OCI-LY7 (cell line): Measurements from ENCODE around the gene DNMT3A. TPM values are rescaled to one million over a fixed set of nuclear protein-coding genes. Genes with fewer than 3 reads are reported as not detected.

Source experiments
- BruUV-seq: library from RNA; stranded (reverse); fragments of 400-500 nt; replicated peaks from 2 replicates; lab custom pipeline; 2021; lab: Mats Ljungman, UMichigan
- CTCF ChIA-PET: fragments of 300-600 bp; sonication (Branson Sonifier 250); formaldehyde crosslinking; loops from one replicate; lab custom pipeline; 2022; ENCODE audit warnings: antibody characterized with exemption; ENCODE audit not compliant: unreplicated experiment; lab: Charles Lee
- POLR2A ChIA-PET: fragments of 300-600 bp; sonication (Branson Sonifier 250); formaldehyde crosslinking; loops from one replicate; lab custom pipeline; 2022; ENCODE audit warnings: antibody characterized with exemption; lab: Charles Lee
- DNase-seq: peaks from one replicate; pipeline ENCODE4 v3.0.0-alpha.2; 2015; ENCODE audit warnings: low spot score
- H2AFZ ChIP-seq: fragments of 200-600 bp; sonication (generic), shearing (Covaris generic); 2 replicates; pipeline ENCODE4 v1.6.1; 2014; ENCODE audit warnings: mild to moderate bottlenecking, antibody characterized with exemption, low read length, moderate library complexity
- H3K27ac ChIP-seq: fragments of 200-600 bp; sonication (generic); 2 replicates; pipeline ENCODE4 v1.5.1; 2014; ENCODE audit warnings: mixed run types, low read depth, mild to moderate bottlenecking, moderate library complexity, low read length, inconsistent platforms; ENCODE audit not compliant: poor library complexity, severe bottlenecking
- H3K36me3 ChIP-seq: fragments of 200-600 bp; sonication (generic); 2 replicates; pipeline ENCODE4 v1.6.1; 2014; ENCODE audit warnings: mild to moderate bottlenecking, antibody characterized with exemption, low read length, moderate library complexity, mixed read lengths; ENCODE audit not compliant: insufficient read depth
- H3K4me1 ChIP-seq: fragments of 200-600 bp; sonication (generic); 2 replicates; pipeline ENCODE4 v1.5.1; 2014; ENCODE audit warnings: mild to moderate bottlenecking, low read length; ENCODE audit not compliant: insufficient read depth, poor library complexity, severe bottlenecking
- H3K4me2 ChIP-seq: fragments of 200-600 bp; sonication (generic); 2 replicates; pipeline ENCODE4 v1.6.1; 2014; ENCODE audit warnings: mild to moderate bottlenecking, low read length
- H3K4me3 ChIP-seq: fragments of 200-600 bp; sonication (generic); 2 replicates; pipeline ENCODE4 v1.5.1; 2014; ENCODE audit warnings: mild to moderate bottlenecking, low read depth, low read length; ENCODE audit not compliant: poor library complexity, severe bottlenecking
- H3K79me2 ChIP-seq: fragments of 200-600 bp; sonication (generic); 2 replicates; pipeline ENCODE4 v1.6.1; 2016; ENCODE audit warnings: low read depth, mild to moderate bottlenecking, low read length, moderate library complexity, mixed read lengths; ENCODE audit not compliant: insufficient read depth
- H3K9me2 ChIP-seq: fragments of 200-600 bp; sonication (generic); 2 replicates; pipeline ENCODE4 v1.6.1; 2016; ENCODE audit warnings: mild to moderate bottlenecking, low read length, mixed read lengths; ENCODE audit not compliant: insufficient read depth
- H3K9me3 ChIP-seq: fragments of 200-600 bp; sonication (generic); 2 replicates; pipeline ENCODE4 v1.6.1; 2014; ENCODE audit warnings: mild to moderate bottlenecking, mixed run types, low read length, mixed read lengths
- H4K20me1 ChIP-seq: fragments of 200-600 bp; sonication (generic); 2 replicates; pipeline ENCODE4 v1.6.1; 2014; ENCODE audit warnings: mild to moderate bottlenecking, antibody characterized with exemption, low read length, moderate library complexity, mixed read lengths; ENCODE audit not compliant: insufficient read depth
- CTCF ChIP-seq: fragments of 200-600 bp; sonication (generic); conservative IDR thresholded peaks from 2 replicates; pipeline ENCODE4 v1.5.1; 2014; ENCODE audit warnings: mild to moderate bottlenecking, antibody characterized with exemption, low read length, moderate library complexity, mixed read lengths
- EZH2phosphoT487 ChIP-seq: fragments of 200-600 bp; sonication (generic); IDR thresholded peaks from 2 replicates; pipeline ENCODE4 v1.6.1; 2018; ENCODE audit warnings: low read depth, borderline replicate concordance, mild to moderate bottlenecking, mixed run types, antibody characterized with exemption, low read length, moderate library complexity, mixed read lengths
- intact Hi-C: fragments of 100-400 bp; cut with micrococcal nuclease; formaldehyde crosslinking; loops from one replicate; pipeline ENCODE4 v1.10.0; 2022; ENCODE audit not compliant: unreplicated experiment
- total RNA-seq, 2 experiments: library from RNA; depleted of rRNA in 1 of 2; stranded (reverse); fragments of >200 nt in 1 of 2; shearing (Covaris generic) in 1 of 2; gene quantifications; 2 replicates each; pipeline ENCODE4 v1.2.3, GENCODE V29; 2014 to 2022

DNMT3A gene
- total RNA-seq, 2 experiments from 2014 or later = 2.8 to 7.3 TPM

GRCh38 chr2:25227576-25227975 lies 114.1 kb downstream of the DNMT3A start:
- intact Hi-C loops = no loop called here
- H3K36me3 ChIP-seq = no peaks in the 10 kb centered on the region
- TF ChIP-seq CTCF (0 out of 2 replicates have a peak, but pooled peaks have one; percentile 18), EZH2phosphoT487 (no peak)
- DNase-seq = no peak
- CTCF ChIA-PET = no interaction called here
- H3K9me3 ChIP-seq = no peaks in the 10 kb centered on the region
- no peaks in the 10 kb centered on the region for H3K4me1 ChIP-seq
- no peak overlapping the region for H2AFZ ChIP-seq
- no peaks in the 10 kb centered on the region for H3K79me2 ChIP-seq
- H3K9me2 ChIP-seq = no peaks in the 10 kb centered on the region
- no peak overlapping the region for H3K4me3 ChIP-seq
- no peak overlapping the region for H3K27ac ChIP-seq
- no peaks in the 10 kb centered on the region for H4K20me1 ChIP-seq
- no peak overlapping the region for H3K4me2 ChIP-seq
- POLR2A ChIA-PET = no interaction called here
- no TSS peak for BruUV-seq

- no peaks in the 10 kb centered on the region for H3K9me3 ChIP-seq
- H3K4me2 ChIP-seq = no peak overlapping the region
- CTCF ChIA-PET = no interaction called here
- POLR2A ChIA-PET = no interaction called here
- no peaks in the 10 kb centered on the region for H3K9me2 ChIP-seq
- no peak for DNase-seq
- no TSS peak for BruUV-seq
- H3K4me1 ChIP-seq = no peaks in the 10 kb centered on the region
- no peak for TF ChIP-seq CTCF
- TF ChIP-seq EZH2phosphoT487 = no peak
- no peak overlapping the region for H2AFZ ChIP-seq
- no peaks in the 10 kb centered on the region for H3K79me2 ChIP-seq
- no peak overlapping the region for H3K4me3 ChIP-seq
- no peak overlapping the region for H3K27ac ChIP-seq
- no peaks in the 10 kb centered on the region for H3K36me3 ChIP-seq
- intact Hi-C loops = no loop called here
- no peaks in the 10 kb centered on the region for H4K20me1 ChIP-seq
These were observed 114.9 kb downstream of the DNMT3A start for GRCh38 chr2:25226827-25227226.

GRCh38 chr2:25222477-25223121 lies 119.1 kb downstream of the DNMT3A start:
- H3K9me3 ChIP-seq = no peaks in the 10 kb centered on the region
- no peak overlapping the region for H2AFZ ChIP-seq
- H3K36me3 ChIP-seq = no peaks in the 10 kb centered on the region
- no peaks in the 10 kb centered on the region for H3K4me1 ChIP-seq
- CTCF ChIA-PET = no interaction called here
- intact Hi-C loops = no loop called here
- no peak overlapping the region for H3K27ac ChIP-seq
- POLR2A ChIA-PET = interaction anchor here (0.7 kb wide), 1 partner anchor 74 kb away, joined by 6 read pairs; no protein-coding TSS in a partner anchor
- no peak for TF ChIP-seq EZH2phosphoT487
- TF ChIP-seq CTCF = no peak
- DNase-seq = no peak
- H4K20me1 ChIP-seq = no peaks in the 10 kb centered on the region
- BruUV-seq = no TSS peak
- H3K4me3 ChIP-seq = no peak overlapping the region
- H3K9me2 ChIP-seq = no peaks in the 10 kb centered on the region
- H3K79me2 ChIP-seq = no peaks in the 10 kb centered on the region
- no peak overlapping the region for H3K4me2 ChIP-seq
